Activated T-helper 9 cell treated with anti-CD3 and anti-CD28 coated beads, Interleukin-2, amount 50 U/mL, for 16 hours (primary cell): Measurements from ENCODE around the gene GTPBP6.
"Not testable (repeated sequence)": the region's sequence is repeated elsewhere in the genome, so short reads cannot be mapped to it uniquely, and the experiment has no call there.

Experiments used
- DNase-seq: peaks from one replicate; pipeline ENCODE4 v3.0.0-alpha.2; 2020; ENCODE audit warnings: low read depth

The GTPBP6 gene

GRCh38 chrX:290476-291166 lies 28.0 kb downstream of the GTPBP6 start:
- no peak for DNase-seq

GRCh38 chrX:288561-288991 lies 30.0 kb downstream of the GTPBP6 start:
- DNase-seq = no peak

- DNase-seq = no peak
Measured at GRCh38 chrX:287670-288069, 30.9 kb downstream of the GTPBP6 start.

- no peak for DNase-seq
Measured at GRCh38 chrX:285076-285677, 33.4 kb downstream of the GTPBP6 start.

GRCh38 chrX:283115-283845 lies 35.3 kb downstream of the GTPBP6 start:
- DNase-seq = peak; percentile 83

- DNase-seq = not testable (repeated sequence)
Measured at GRCh38 chrX:282000-282681, 36.5 kb downstream of the GTPBP6 start.

GRCh38 chrX:281166-281999 lies 37.2 kb downstream of the GTPBP6 start, which contains the start of gene PLCXD1:
PLCXD1 (plus strand) TSS chrX:281381; CDS start chrX:284188, 2,807 bp downstream.
- no peak for DNase-seq

- not testable (repeated sequence) for DNase-seq
Measured at GRCh38 chrX:280722-281121, 37.9 kb downstream of the GTPBP6 start.

GRCh38 chrX:279757-280604 lies 38.6 kb downstream of the GTPBP6 start:
- DNase-seq = not testable (repeated sequence)

GRCh38 chrX:276581-277201 lies 41.9 kb downstream of the GTPBP6 start:
- no peak for DNase-seq

GRCh38 chrX:275967-276580 lies 42.5 kb downstream of the GTPBP6 start:
- DNase-seq = peak; percentile 20

GRCh38 chrX:275476-275966 lies 43.1 kb downstream of the GTPBP6 start:
- DNase-seq = no peak

- no peak for DNase-seq
Measured at GRCh38 chrX:274904-275475, 43.6 kb downstream of the GTPBP6 start.

GRCh38 chrX:270848-271367 lies 47.7 kb downstream of the GTPBP6 start:
- DNase-seq = no peak

GRCh38 chrX:267771-268261 lies 50.8 kb downstream of the GTPBP6 start:
- DNase-seq = no peak

- DNase-seq = no peak
Measured at GRCh38 chrX:265502-265901, 53.1 kb downstream of the GTPBP6 start.

GRCh38 chrX:264634-265455 lies 53.8 kb downstream of the GTPBP6 start:
- no peak for DNase-seq

- not testable (repeated sequence) for DNase-seq
Measured at GRCh38 chrX:264006-264405, 54.6 kb downstream of the GTPBP6 start.
